Endodermal cell (in vitro differentiated cells): ENCODE measurements around the gene ZNF423. TPM values are rescaled to one million over a fixed set of nuclear protein-coding genes. Genes with fewer than 3 reads are reported as not detected.

ENCODE experiments used
- DNase-seq: peaks from one replicate; pipeline ENCODE4 v3.0.0-alpha.2; 2017
- H3K27ac ChIP-seq: 2 replicates; pipeline ENCODE4 v1.5.1; 2013; ENCODE audit warnings: mild to moderate bottlenecking, low read depth, low read length, moderate library complexity
- H3K27me3 ChIP-seq: 2 replicates; pipeline ENCODE4 v1.6.1; 2013; ENCODE audit warnings: mild to moderate bottlenecking, low read length, moderate library complexity; ENCODE audit not compliant: insufficient read depth, control insufficient read depth, poor library complexity, severe bottlenecking
- H3K36me3 ChIP-seq: 2 replicates; pipeline ENCODE4 v1.7.0; 2013; ENCODE audit warnings: mild to moderate bottlenecking, low read length, moderate library complexity; ENCODE audit not compliant: control insufficient read depth, insufficient read depth
- H3K4me1 ChIP-seq: one replicate; pipeline ENCODE4 v1.7.0; 2013; ENCODE audit warnings: low read length; ENCODE audit not compliant: control insufficient read depth, insufficient read depth
- H3K4me3 ChIP-seq: 2 replicates; pipeline ENCODE4 v1.5.1; 2013; ENCODE audit warnings: mild to moderate bottlenecking, low read length, moderate library complexity
- H3K9ac ChIP-seq: 2 replicates; pipeline ENCODE4 v1.6.1; 2013; ENCODE audit warnings: mild to moderate bottlenecking, low read length, moderate library complexity; ENCODE audit not compliant: poor library complexity, severe bottlenecking; ENCODE audit errors: extremely low read depth
- H3K9me3 ChIP-seq: 2 replicates; pipeline ENCODE4 v1.6.1; 2013; ENCODE audit warnings: mild to moderate bottlenecking, low read length, moderate library complexity; ENCODE audit not compliant: control insufficient read depth
- H3K27ac Mint-ChIP-seq: 2 replicates; pipeline ENCODE4 v1.8.0; 2020; ENCODE audit warnings: mixed read lengths
- H3K27me3 Mint-ChIP-seq: 2 replicates; pipeline ENCODE4 v1.8.0; 2021; ENCODE audit warnings: mild to moderate bottlenecking, mixed read lengths; ENCODE audit not compliant: insufficient read depth
- H3K36me3 Mint-ChIP-seq: 2 replicates; pipeline ENCODE4 v1.8.0; 2020; ENCODE audit warnings: low read depth, mixed read lengths
- H3K4me1 Mint-ChIP-seq: 2 replicates; pipeline ENCODE4 v1.8.0; 2020; ENCODE audit warnings: mixed read lengths
- H3K4me3 Mint-ChIP-seq: 2 replicates; pipeline ENCODE4 v1.8.0; 2020; ENCODE audit warnings: mild to moderate bottlenecking, moderate library complexity, mixed read lengths
- H3K9me3 Mint-ChIP-seq: 2 replicates; pipeline ENCODE4 v1.8.0; 2020; ENCODE audit warnings: mild to moderate bottlenecking, mixed read lengths
- WGBS, 2 experiments: methylation state at CpG; one replicate each; pipeline versions ENCODE4 v1.1.5 to v1.1.7; 2013; ENCODE audit warnings: missing lambda C conversion rate in 2 of 2, mixed read lengths in 1 of 2; ENCODE audit not compliant: insufficient coverage in 1 of 2, insufficient read length in 1 of 2; 5-methylcytosine and 5-hydroxymethylcytosine counted together
- total RNA-seq, 2 donors: library from RNA; stranded (reverse); fragmentation: NEBNext Ultra II Directional in 1 of 2; extraction: Animal tissue kit (Norgen Biotek cat#: 25700) in 1 of 2; gene quantifications; 2 replicates in 1 of 2; 3 replicates in 1 of 2; pipeline ENCODE4 v1.2.1, GENCODE V29; 2021
- TF ChIP-seq, protein P1 (sequence below): fragments of 200-600 bp; sonication (generic); conservative IDR thresholded peaks from 2 replicates; pipeline ENCODE4 v1.5.0; 2021; ENCODE audit warnings: antibody characterized with exemption, mild to moderate bottlenecking

The ZNF423 gene
- total RNA-seq, 2 donors from 2014 or later, result 30.3 to 41.9 TPM

- WGBS, 2 experiments, result 88 to 93% methylated on average over 5 of the region's 5 CpGs
- TF ChIP-seq, protein P1, sequence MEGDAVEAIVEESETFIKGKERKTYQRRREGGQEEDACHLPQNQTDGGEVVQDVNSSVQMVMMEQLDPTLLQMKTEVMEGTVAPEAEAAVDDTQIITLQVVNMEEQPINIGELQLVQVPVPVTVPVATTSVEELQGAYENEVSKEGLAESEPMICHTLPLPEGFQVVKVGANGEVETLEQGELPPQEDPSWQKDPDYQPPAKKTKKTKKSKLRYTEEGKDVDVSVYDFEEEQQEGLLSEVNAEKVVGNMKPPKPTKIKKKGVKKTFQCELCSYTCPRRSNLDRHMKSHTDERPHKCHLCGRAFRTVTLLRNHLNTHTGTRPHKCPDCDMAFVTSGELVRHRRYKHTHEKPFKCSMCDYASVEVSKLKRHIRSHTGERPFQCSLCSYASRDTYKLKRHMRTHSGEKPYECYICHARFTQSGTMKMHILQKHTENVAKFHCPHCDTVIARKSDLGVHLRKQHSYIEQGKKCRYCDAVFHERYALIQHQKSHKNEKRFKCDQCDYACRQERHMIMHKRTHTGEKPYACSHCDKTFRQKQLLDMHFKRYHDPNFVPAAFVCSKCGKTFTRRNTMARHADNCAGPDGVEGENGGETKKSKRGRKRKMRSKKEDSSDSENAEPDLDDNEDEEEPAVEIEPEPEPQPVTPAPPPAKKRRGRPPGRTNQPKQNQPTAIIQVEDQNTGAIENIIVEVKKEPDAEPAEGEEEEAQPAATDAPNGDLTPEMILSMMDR, result no peak
- H3K9me3 Mint-ChIP-seq, result no peaks in the 10 kb centered on the region
- H3K4me3 Mint-ChIP-seq, result no peak overlapping the region
- Histone ChIP-seq H3K4me3 (no peak overlapping the region), H3K9ac (no peak overlapping the region), H3K9me3 (no peaks in the 10 kb centered on the region), H3K4me1 (peaks cover 23% of the 10 kb centered on the region), H3K36me3 (no peaks in the 10 kb centered on the region), H3K27me3 (no peaks in the 10 kb centered on the region), H3K27ac (no peak overlapping the region)
- peaks cover 57% of the 10 kb centered on the region for H3K4me1 Mint-ChIP-seq
- no peak for DNase-seq
- H3K36me3 Mint-ChIP-seq, result no peaks in the 10 kb centered on the region
- H3K27me3 Mint-ChIP-seq, result no peaks in the 10 kb centered on the region
- peak overlapping the region; percentile 6 for H3K27ac Mint-ChIP-seq
Measured at GRCh38 chr16:49836668-49837067, 19.2 kb downstream of the ZNF423 start.

DNA sequence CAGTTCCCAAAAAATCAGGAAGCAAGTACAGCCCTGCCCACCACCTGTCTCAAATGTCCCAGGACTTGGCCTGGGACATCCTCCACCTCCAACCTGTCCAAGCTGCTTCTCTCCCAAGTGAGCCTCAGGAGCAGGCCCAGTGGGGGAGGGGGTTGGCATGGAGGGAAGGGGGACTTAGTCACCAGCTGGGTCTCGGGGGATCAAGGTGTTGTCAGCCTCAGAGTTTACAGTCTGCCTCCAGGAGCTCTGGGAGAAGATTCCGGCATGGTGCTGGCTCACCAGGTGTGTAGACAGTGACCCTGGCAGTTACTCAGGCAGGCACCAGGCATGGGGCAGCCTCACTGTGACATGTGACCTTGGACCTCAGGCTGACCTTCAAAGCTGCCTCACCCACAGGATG, 19.7 kb downstream of the ZNF423 start:
- no peaks in the 10 kb centered on the region for H3K36me3 Mint-ChIP-seq
- H3K27me3 Mint-ChIP-seq, result no peaks in the 10 kb centered on the region
- H3K9me3 Mint-ChIP-seq, result no peaks in the 10 kb centered on the region
- peaks cover 23% of the 10 kb centered on the region for H3K4me1 ChIP-seq
- WGBS, 2 experiments, result 78 to 96% methylated on average over 1 to 2 of the region's 2 CpGs
- H3K9me3 ChIP-seq, result no peaks in the 10 kb centered on the region
- no peak for DNase-seq
- H3K4me1 Mint-ChIP-seq, result peaks cover 55% of the 10 kb centered on the region
- peak overlapping the region; percentile 64 for H3K27ac Mint-ChIP-seq
- TF ChIP-seq, protein P1, result no peak
- no peak overlapping the region for H3K4me3 Mint-ChIP-seq
- no peak overlapping the region for H3K27ac ChIP-seq
- H3K36me3 ChIP-seq, result no peaks in the 10 kb centered on the region
- no peaks in the 10 kb centered on the region for H3K27me3 ChIP-seq
- H3K4me3 ChIP-seq, result no peak overlapping the region
- no peak overlapping the region for H3K9ac ChIP-seq

DNA sequence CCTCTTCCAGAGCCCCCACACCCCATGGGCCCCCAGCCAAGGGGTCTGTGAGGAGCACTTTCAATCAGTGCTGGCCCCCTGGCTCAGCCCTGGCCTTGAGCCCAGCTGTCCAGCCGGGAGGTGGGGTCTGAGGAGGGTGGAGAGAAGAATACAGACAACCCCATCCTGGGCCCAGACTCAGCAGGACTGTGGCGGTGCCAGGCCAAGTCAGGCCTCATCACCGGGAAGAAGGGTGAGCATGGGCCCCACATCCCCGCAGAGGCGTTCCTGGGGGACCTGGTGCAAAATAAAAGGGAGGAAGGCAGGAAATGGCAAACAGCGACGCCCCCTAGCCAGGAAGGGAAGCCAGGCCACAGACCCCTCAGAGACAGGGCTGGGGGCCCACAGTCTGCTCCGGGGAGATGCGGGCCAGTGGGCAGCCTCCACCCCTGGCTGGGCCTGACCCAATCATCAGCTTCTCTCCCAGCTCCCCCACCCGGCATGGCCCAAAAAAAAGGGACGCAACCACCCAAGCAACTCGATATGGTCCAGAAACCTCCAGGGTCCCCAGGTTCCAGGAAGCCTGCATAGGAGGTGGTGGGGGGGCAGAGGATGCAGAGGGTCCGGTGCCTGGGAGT, 20.6 kb downstream of the ZNF423 start:
- Mint-ChIP-seq H3K4me1 (peaks cover 58% of the 10 kb centered on the region), H3K4me3 (no peak overlapping the region), H3K27ac (peak overlapping the region; percentile 64), H3K36me3 (no peaks in the 10 kb centered on the region), H3K27me3 (no peaks in the 10 kb centered on the region), H3K9me3 (no peaks in the 10 kb centered on the region)
- TF ChIP-seq, protein P1, result no peak
- no peak overlapping the region for H3K4me3 ChIP-seq
- H3K36me3 ChIP-seq, result no peaks in the 10 kb centered on the region
- 55 to 72% methylated on average over 4 to 13 of the region's 13 CpGs for WGBS, 2 experiments
- peak overlapping the region; percentile 82 for H3K27ac ChIP-seq
- no peak for DNase-seq
- peaks cover 24% of the 10 kb centered on the region for H3K4me1 ChIP-seq
- no peak overlapping the region for H3K9ac ChIP-seq
- no peaks in the 10 kb centered on the region for H3K9me3 ChIP-seq
- H3K27me3 ChIP-seq, result no peaks in the 10 kb centered on the region
